Effector memory CD4-positive, alpha-beta T cell (primary cell): ENCODE data around the gene FUCA1.
"Not testable (repeated sequence)": the region's sequence is repeated elsewhere in the genome, so short reads cannot be mapped to it uniquely, and the experiment has no call there.

Source experiments
- DNase-seq, 3 donors: peaks; one replicate each; pipeline ENCODE4 v3.0.0-alpha.2; 2020
- H3K27ac ChIP-seq: 2 replicates; pipeline ENCODE4 v1.7.0; 2013; ENCODE audit warnings: mild to moderate bottlenecking, low read length, moderate library complexity; ENCODE audit not compliant: insufficient read depth, poor library complexity, severe bottlenecking
- H3K27me3 ChIP-seq: replicated peaks from 2 replicates; pipeline ENCODE4 v1.7.0; 2013; ENCODE audit warnings: mild to moderate bottlenecking, low read length; ENCODE audit not compliant: insufficient read depth, control insufficient read depth, poor library complexity, severe bottlenecking
- H3K36me3 ChIP-seq: 2 replicates; pipeline ENCODE4 v1.7.0; 2013; ENCODE audit warnings: mild to moderate bottlenecking, low read length, moderate library complexity; ENCODE audit not compliant: control insufficient read depth, insufficient read depth
- H3K4me1 ChIP-seq: 2 replicates; pipeline ENCODE4 v1.7.0; 2013; ENCODE audit warnings: low read length, mild to moderate bottlenecking; ENCODE audit not compliant: control insufficient read depth, insufficient read depth, poor library complexity, severe bottlenecking
- H3K4me3 ChIP-seq: 2 replicates; pipeline ENCODE4 v1.7.0; 2013; ENCODE audit warnings: low read length, low read depth, mild to moderate bottlenecking; ENCODE audit not compliant: insufficient read depth, poor library complexity, severe bottlenecking
- H3K9me3 ChIP-seq: 2 replicates; pipeline ENCODE4 v1.7.0; 2013; ENCODE audit warnings: mild to moderate bottlenecking, low read length, moderate library complexity; ENCODE audit not compliant: control insufficient read depth

FUCA1 gene

GRCh38 chr1:23847482-23848095 lies 20.5 kb downstream of the FUCA1 start:
- H3K36me3 ChIP-seq = peaks cover 24% of the 10 kb centered on the region
- H3K4me1 ChIP-seq, H3K27me3 ChIP-seq, DNase-seq, H3K9me3 ChIP-seq, H3K27ac ChIP-seq, H3K4me3 ChIP-seq: not testable (repeated sequence)

GRCh38 chr1:23845163-23845562 lies 22.9 kb downstream of the FUCA1 start:
- H3K9me3 ChIP-seq = no peaks in the 10 kb centered on the region
- H3K36me3 ChIP-seq = peaks cover 24% of the 10 kb centered on the region
- H3K27me3 ChIP-seq = no peaks in the 10 kb centered on the region
- H3K27ac ChIP-seq = no peak overlapping the region
- no peak overlapping the region for H3K4me3 ChIP-seq
- DNase-seq = no peak
- H3K4me1 ChIP-seq = no peaks in the 10 kb centered on the region

DNA sequence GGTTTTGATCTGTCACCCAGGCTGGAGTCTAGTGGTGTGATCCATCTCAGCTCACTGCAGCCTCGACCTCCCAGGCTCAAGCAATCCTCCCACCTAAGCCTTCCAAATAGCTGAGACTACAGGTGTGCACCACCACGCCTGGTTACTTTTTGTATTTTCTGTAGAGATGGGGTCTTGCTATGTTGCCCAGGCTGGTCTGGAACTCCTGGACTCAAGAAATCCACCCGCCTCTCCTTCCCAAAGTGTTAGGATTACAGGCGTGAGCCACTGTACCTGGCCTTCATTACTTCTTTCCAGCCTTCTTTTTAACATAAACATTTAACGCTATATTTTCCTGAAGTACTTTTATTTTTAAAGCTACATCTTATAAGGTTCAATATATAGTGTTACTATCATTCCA lies 24.4 kb downstream of the FUCA1 start:
- H3K36me3 ChIP-seq = peaks cover 23% of the 10 kb centered on the region
- H3K27ac ChIP-seq = no peak overlapping the region
- H3K4me1 ChIP-seq = no peaks in the 10 kb centered on the region
- H3K27me3 ChIP-seq = no peaks in the 10 kb centered on the region
- H3K4me3 ChIP-seq = no peak overlapping the region
- no peaks in the 10 kb centered on the region for H3K9me3 ChIP-seq
- DNase-seq = no peak

- H3K27ac ChIP-seq = no peak overlapping the region
- H3K9me3 ChIP-seq = no peaks in the 10 kb centered on the region
- DNase-seq = peak; percentile 62 to 64 (median 62)
- H3K27me3 ChIP-seq = no peaks in the 10 kb centered on the region
- peaks cover 7% of the 10 kb centered on the region for H3K4me1 ChIP-seq
- H3K36me3 ChIP-seq = no peaks in the 10 kb centered on the region
- peak overlapping the region; percentile 18 for H3K4me3 ChIP-seq
Observed at GRCh38 chr1:23838401-23838866, 29.7 kb downstream of the FUCA1 start.

- H3K27me3 ChIP-seq = no peaks in the 10 kb centered on the region
- no peak overlapping the region for H3K27ac ChIP-seq
- H3K9me3 ChIP-seq = no peaks in the 10 kb centered on the region
- peaks cover 7% of the 10 kb centered on the region for H3K4me1 ChIP-seq
- H3K36me3 ChIP-seq = no peaks in the 10 kb centered on the region
- no peak for DNase-seq
- H3K4me3 ChIP-seq = peak overlapping the region; percentile 18
Observed at GRCh38 chr1:23837908-23838307, 30.2 kb downstream of the FUCA1 start.

- no peak for DNase-seq
- Histone ChIP-seq H3K4me3 (no peak overlapping the region), H3K9me3 (no peaks in the 10 kb centered on the region), H3K4me1 (peaks cover 7% of the 10 kb centered on the region), H3K27ac (no peak overlapping the region), H3K36me3 (no peaks in the 10 kb centered on the region), H3K27me3 (no peaks in the 10 kb centered on the region)
Observed at GRCh38 chr1:23836037-23836436, 32.1 kb downstream of the FUCA1 start.

DNA sequence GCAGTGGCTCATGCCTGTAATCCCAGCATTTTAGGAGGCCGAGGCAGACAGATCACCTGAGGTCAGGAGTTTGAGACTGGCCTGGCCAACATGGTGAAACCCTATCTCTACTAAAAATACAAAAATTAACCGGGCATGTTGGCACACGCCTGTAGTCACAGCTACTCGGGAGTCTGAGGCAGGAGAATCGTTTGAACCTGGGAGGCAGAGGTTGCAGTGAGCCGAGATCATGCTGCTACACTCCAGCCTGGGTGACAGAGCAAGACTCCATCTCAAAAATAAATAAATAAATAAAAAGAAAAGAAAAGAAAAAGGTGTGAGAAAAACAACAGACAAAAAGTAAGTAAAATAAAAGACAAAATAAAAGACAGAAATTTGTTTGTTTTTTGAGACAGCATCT lies 33.9 kb downstream of the FUCA1 start:
- not testable (repeated sequence) for H3K27me3 ChIP-seq, H3K9me3 ChIP-seq, H3K4me1 ChIP-seq, H3K36me3 ChIP-seq, H3K4me3 ChIP-seq, H3K27ac ChIP-seq, DNase-seq

- no peaks in the 10 kb centered on the region for H3K4me1 ChIP-seq
Observed at GRCh38 chr1:23827717-23828116, 40.4 kb downstream of the FUCA1 start.

GRCh38 chr1:23826590-23826989 lies 41.5 kb downstream of the FUCA1 start:
- DNase-seq, H3K9me3 ChIP-seq, H3K4me3 ChIP-seq, H3K27me3 ChIP-seq, H3K36me3 ChIP-seq, H3K4me1 ChIP-seq, H3K27ac ChIP-seq: not testable (repeated sequence)

More at GRCh38 chr1:23827717-23828116, 40.4 kb downstream of the FUCA1 start:
- DNase-seq = no peak
- Histone ChIP-seq H3K27ac (no peak overlapping the region), H3K9me3 (no peaks in the 10 kb centered on the region), H3K4me3 (no peak overlapping the region), H3K36me3 (no peaks in the 10 kb centered on the region), H3K27me3 (no peaks in the 10 kb centered on the region)

GRCh38 chr1:23825762-23826522 lies 42.1 kb downstream of the FUCA1 start:
- H3K27ac ChIP-seq = peak overlapping the region; percentile 88
- DNase-seq = no peak
- no peaks in the 10 kb centered on the region for H3K4me1 ChIP-seq
- no peaks in the 10 kb centered on the region for H3K9me3 ChIP-seq
- no peaks in the 10 kb centered on the region for H3K36me3 ChIP-seq
- H3K27me3 ChIP-seq = no peaks in the 10 kb centered on the region
- H3K4me3 ChIP-seq = peak overlapping the region; percentile 96
